T-cell (primary cell): ENCODE results near the gene VBP1. TPM values are rescaled to one million over a fixed set of nuclear protein-coding genes. Genes with fewer than 3 reads are reported as not detected.
A peak's percentile ranks its signal among the peaks of the same experiment; 100 is the strongest.

Source experiments
- ATAC-seq, 4 experiments: fragments of 200-7000 bp in 3 of 4; fragments of 150-1000 bp in 1 of 4; cut with Tn5 transposase; replicated peaks in 1 of 4; 1 replicate in 3 of 4; 2 replicates in 1 of 4; pipeline ENCODE4 v1.10.0; 2021; ENCODE audit warnings: moderate library complexity in 3 of 4, mild to moderate bottlenecking in 2 of 4, moderate number of reproducible peaks in 1 of 4
- CTCF ChIA-PET, 2 donors: fragments of 300-600 bp; sonication (Branson Sonifier 250); formaldehyde crosslinking; loops; one replicate each; lab custom pipeline; 2022; ENCODE audit warnings: antibody characterized with exemption in 2 of 2; lab: Charles Lee
- POLR2A ChIA-PET, 2 donors: fragments of 300-600 bp; sonication (Branson Sonifier 250); formaldehyde crosslinking; loops; one replicate each; lab custom pipeline; 2022; ENCODE audit warnings: antibody characterized with exemption in 2 of 2; lab: Charles Lee
- DNase-seq, 35 experiments: peaks; one replicate each; pipeline versions ENCODE4 v3.0.0 to v3.0.0-alpha.2; 2013 to 2023
- H3K27ac ChIP-seq: one replicate; pipeline ENCODE4 v1.5.1; 2013; ENCODE audit warnings: low read length
- H3K27me3 ChIP-seq, 2 experiments: replicated peaks in 1 of 2; 1 replicate in 1 of 2; 2 replicates in 1 of 2; pipeline versions ENCODE4 v1.6.1 to v1.7.0; 2013; ENCODE audit warnings: low read length in 1 of 2, mixed read lengths in 1 of 2; ENCODE audit not compliant: control insufficient read depth in 2 of 2, insufficient read depth in 2 of 2; ENCODE audit errors: extremely low read depth in 1 of 2
- H3K36me3 ChIP-seq, 2 donors: 1 replicate in 1 of 2; 2 replicates in 1 of 2; pipeline versions ENCODE4 v1.6.1 to v1.7.0; 2013; ENCODE audit warnings: low read length in 1 of 2; ENCODE audit not compliant: control insufficient read depth in 2 of 2, insufficient read depth in 1 of 2; ENCODE audit errors: extremely low read depth in 1 of 2
- H3K4me1 ChIP-seq, 2 experiments: 1 replicate in 1 of 2; 2 replicates in 1 of 2; pipeline versions ENCODE4 v1.6.1 to v1.7.0; 2013; ENCODE audit warnings: low read length in 2 of 2, mixed read lengths in 1 of 2; ENCODE audit not compliant: insufficient read depth in 2 of 2, control insufficient read depth in 1 of 2; ENCODE audit errors: extremely low read depth in 1 of 2
- H3K4me3 ChIP-seq, 2 donors: 1 replicate in 1 of 2; 2 replicates in 1 of 2; pipeline versions ENCODE4 v1.5.1 to v1.7.0; 2013; ENCODE audit warnings: mild to moderate bottlenecking in 2 of 2, low read length in 1 of 2, moderate library complexity in 1 of 2; ENCODE audit not compliant: control insufficient read depth in 1 of 2; ENCODE audit errors: extremely low read depth in 1 of 2
- H3K9me3 ChIP-seq: 2 replicates; pipeline ENCODE4 v1.7.0; 2013
- H3K27ac Mint-ChIP-seq, 2 donors: one replicate each; pipeline ENCODE4 v1.8.0; 2020 to 2021; ENCODE audit warnings: mild to moderate bottlenecking in 2 of 2, mixed read lengths in 2 of 2
- H3K27me3 Mint-ChIP-seq, 2 donors: one replicate each; pipeline ENCODE4 v1.8.0; 2021 to 2022; ENCODE audit warnings: mixed read lengths in 2 of 2
- H3K36me3 Mint-ChIP-seq: one replicate; pipeline ENCODE4 v1.8.0; 2021; ENCODE audit warnings: mixed read lengths
- H3K4me1 Mint-ChIP-seq, 3 donors: one replicate each; pipeline ENCODE4 v1.8.0; 2020 to 2022; ENCODE audit warnings: mixed read lengths in 3 of 3, mild to moderate bottlenecking in 1 of 3
- H3K4me3 Mint-ChIP-seq, 3 donors: one replicate each; pipeline ENCODE4 v1.8.0; 2020 to 2022; ENCODE audit warnings: mild to moderate bottlenecking in 3 of 3, mixed read lengths in 3 of 3, moderate library complexity in 3 of 3
- H3K9me3 Mint-ChIP-seq, 3 donors: one replicate each; pipeline ENCODE4 v1.8.0; 2020 to 2022; ENCODE audit warnings: mixed read lengths in 3 of 3
- WGBS: methylation state at CpG from one replicate; pipeline ENCODE4 v1.1.5; 2013; ENCODE audit warnings: missing lambda C conversion rate; ENCODE audit not compliant: insufficient coverage; 5-methylcytosine and 5-hydroxymethylcytosine counted together
- total RNA-seq, 35 experiments: library from RNA in 6 of 35; stranded (reverse) in 6 of 35; fragments of 120-200 nt in 1 of 35; gene quantifications; one replicate each; pipeline versions ENCODE4 v1.2.1 to v1.2.4 and lab custom pipeline; 2013 to 2026

Gene VBP1
- total RNA-seq, 5 donors from 2014 or later (not counting 1 experiment from before 2014, with no cell fraction given) = 22.6 to 31.8 (median 26.0) TPM

- no peaks in the 10 kb centered on the region for H3K4me1 ChIP-seq
- Mint-ChIP-seq H3K9me3 (no peaks in the 10 kb centered on the region), H3K4me3 (no peak overlapping the region), H3K36me3 (peaks cover 37% of the 10 kb centered on the region), H3K27me3 (no peaks in the 10 kb centered on the region), H3K27ac (peak overlapping the region in 1 of 2 donors; percentile 24), H3K4me1 (peaks cover 7 to 36% (median 15%) of the 10 kb centered on the region in 3 donors)
- no peaks in the 10 kb centered on the region for H3K9me3 ChIP-seq
- ChIA-PET POLR2A (no interaction called here), CTCF (no interaction called here)
- DNase-seq = no peak
- H3K36me3 ChIP-seq = peaks cover 0 to 39% of the 10 kb centered on the region in 2 donors
- no peaks in the 10 kb centered on the region for H3K27me3 ChIP-seq
- H3K4me3 ChIP-seq = no peak overlapping the region
- no peak overlapping the region for H3K27ac ChIP-seq
- no peak for ATAC-seq
These were observed 14.9 kb downstream of the VBP1 start for GRCh38 chrX:155231163-155231562.

GRCh38 chrX:155235891-155236290 is 19.6 kb downstream of the VBP1 start:
- H3K36me3 Mint-ChIP-seq = peaks cover 34% of the 10 kb centered on the region
- no peak overlapping the region for H3K4me3 ChIP-seq
- CTCF ChIA-PET = no interaction called here
- H3K9me3 ChIP-seq = no peaks in the 10 kb centered on the region
- peaks cover 4 to 15% (median 6%) of the 10 kb centered on the region in 3 donors for H3K4me1 Mint-ChIP-seq
- ATAC-seq (no peak), DNase-seq (no peak)
- H3K4me1 ChIP-seq = no peaks in the 10 kb centered on the region
- H3K4me3 Mint-ChIP-seq = no peak overlapping the region
- H3K27ac Mint-ChIP-seq = no peak overlapping the region
- no peak overlapping the region for H3K27ac ChIP-seq
- POLR2A ChIA-PET = no interaction called here
- H3K27me3 Mint-ChIP-seq = no peaks in the 10 kb centered on the region
- no peaks in the 10 kb centered on the region for H3K27me3 ChIP-seq
- H3K36me3 ChIP-seq = peaks cover 4 to 37% of the 10 kb centered on the region in 2 donors
- H3K9me3 Mint-ChIP-seq = no peaks in the 10 kb centered on the region

- Mint-ChIP-seq H3K4me3 (no peak overlapping the region), H3K9me3 (no peaks in the 10 kb centered on the region), H3K27me3 (no peaks in the 10 kb centered on the region), H3K36me3 (peaks cover 29% of the 10 kb centered on the region), H3K4me1 (peaks cover 0 to 9% (median 0%) of the 10 kb centered on the region in 3 donors), H3K27ac (peak overlapping the region in 1 of 2 donors; percentile 44)
- Histone ChIP-seq H3K36me3 (peaks cover 4 to 39% of the 10 kb centered on the region in 2 donors), H3K27ac (no peak overlapping the region), H3K27me3 (no peaks in the 10 kb centered on the region), H3K4me3 (no peak overlapping the region), H3K9me3 (no peaks in the 10 kb centered on the region), H3K4me1 (no peaks in the 10 kb centered on the region)
- no CpG with 5 or more reads among the region's 5 CpGs for WGBS
- CTCF ChIA-PET = interaction anchor here in 1 of 2 donors (0.9 kb wide), 1 partner anchor 11 kb away, joined by 3 read pairs; no protein-coding TSS in a partner anchor
- ATAC-seq (no peak), DNase-seq (no peak)
- POLR2A ChIA-PET = no interaction called here
These were observed 21.5 kb downstream of the VBP1 start for GRCh38 chrX:155237719-155238118.

- H3K36me3 ChIP-seq = peaks cover 4 to 16% of the 10 kb centered on the region in 2 donors
- no peaks in the 10 kb centered on the region for H3K9me3 ChIP-seq
- H3K4me1 ChIP-seq = no peaks in the 10 kb centered on the region
- no peak overlapping the region for H3K27ac Mint-ChIP-seq
- DNase-seq (no peak), ATAC-seq (no peak)
- H3K4me1 Mint-ChIP-seq = no peaks in the 10 kb centered on the region
- H3K4me3 Mint-ChIP-seq = no peak overlapping the region
- ChIA-PET POLR2A (interaction anchor here in 1 of 2 donors (0.7 kb wide), 1 partner anchor 47 kb away, joined by 4 read pairs; no protein-coding TSS in a partner anchor), CTCF (no interaction called here)
- no peaks in the 10 kb centered on the region for H3K9me3 Mint-ChIP-seq
- no peak overlapping the region for H3K4me3 ChIP-seq
- peaks cover 0 to 3% of the 10 kb centered on the region in 2 donors for H3K27me3 Mint-ChIP-seq
- H3K36me3 Mint-ChIP-seq = peaks cover 11% of the 10 kb centered on the region
- no CpG with 5 or more reads among the region's 5 CpGs for WGBS
- no peaks in the 10 kb centered on the region for H3K27me3 ChIP-seq
- no peak overlapping the region for H3K27ac ChIP-seq
These were observed 26.0 kb downstream of the VBP1 start for GRCh38 chrX:155242300-155242699.

- no peak for ATAC-seq
- no peaks in the 10 kb centered on the region for H3K9me3 ChIP-seq
- no peaks in the 10 kb centered on the region for H3K9me3 Mint-ChIP-seq
These were observed 30.5 kb downstream of the VBP1 start for GRCh38 chrX:155246748-155247147.

GRCh38 chrX:155247497-155247896 is 31.2 kb downstream of the VBP1 start:
- Histone ChIP-seq H3K9me3 (no peaks in the 10 kb centered on the region), H3K27ac (no peak overlapping the region), H3K4me3 (no peak overlapping the region), H3K27me3 (no peaks in the 10 kb centered on the region), H3K4me1 (no peaks in the 10 kb centered on the region), H3K36me3 (no peaks in the 10 kb centered on the region)
- Mint-ChIP-seq H3K27ac (no peak overlapping the region), H3K4me3 (no peak overlapping the region), H3K9me3 (no peaks in the 10 kb centered on the region), H3K27me3 (peaks cover 0 to 3% of the 10 kb centered on the region in 2 donors), H3K4me1 (no peaks in the 10 kb centered on the region), H3K36me3 (no peaks in the 10 kb centered on the region)
- ATAC-seq (no peak), DNase-seq (no peak)
- ChIA-PET CTCF (no interaction called here), POLR2A (no interaction called here)
- 86% methylated on average over 1 of the region's 4 CpGs for WGBS

More at GRCh38 chrX:155246748-155247147, 30.5 kb downstream of the VBP1 start:
- H3K4me1 Mint-ChIP-seq = no peaks in the 10 kb centered on the region
- H3K27ac ChIP-seq = no peak overlapping the region
- peaks cover 0 to 3% of the 10 kb centered on the region in 2 donors for H3K36me3 ChIP-seq
- H3K4me3 Mint-ChIP-seq = no peak overlapping the region
- POLR2A ChIA-PET = no interaction called here
- CTCF ChIA-PET = no interaction called here
- no peaks in the 10 kb centered on the region for H3K4me1 ChIP-seq
- H3K27me3 Mint-ChIP-seq = peaks cover 0 to 3% of the 10 kb centered on the region in 2 donors
- no peaks in the 10 kb centered on the region for H3K36me3 Mint-ChIP-seq
- no peak for DNase-seq
- H3K27ac Mint-ChIP-seq = no peak overlapping the region
- WGBS = no CpG with 5 or more reads among the region's 1 CpG
- H3K27me3 ChIP-seq = no peaks in the 10 kb centered on the region
- no peak overlapping the region for H3K4me3 ChIP-seq

GRCh38 chrX:155251391-155251790 is 35.1 kb downstream of the VBP1 start:
- Mint-ChIP-seq H3K36me3 (peaks cover 2% of the 10 kb centered on the region), H3K27me3 (no peaks in the 10 kb centered on the region), H3K27ac (no peak overlapping the region), H3K4me3 (no peak overlapping the region), H3K9me3 (no peaks in the 10 kb centered on the region), H3K4me1 (peaks cover 0 to 3% (median 0%) of the 10 kb centered on the region in 3 donors)
- WGBS = no CpG with 5 or more reads among the region's 1 CpG
- Histone ChIP-seq H3K27ac (no peak overlapping the region), H3K4me1 (no peaks in the 10 kb centered on the region), H3K27me3 (no peaks in the 10 kb centered on the region), H3K4me3 (no peak overlapping the region), H3K9me3 (no peaks in the 10 kb centered on the region), H3K36me3 (no peaks in the 10 kb centered on the region)
- ChIA-PET POLR2A (no interaction called here), CTCF (no interaction called here)
- ATAC-seq (no peak), DNase-seq (no peak)
